GM12878 (cell line): ENCODE measurements around the gene RHEBL1. TPM values are rescaled to one million over a fixed set of nuclear protein-coding genes. Genes with fewer than 3 reads are reported as not detected.

Experiments used
- ATAC-seq: fragments of 200-7000 bp; cut with Tn5 transposase; 3 replicates; pipeline ENCODE4 v1.9.1; 2020; ENCODE audit warnings: mild to moderate bottlenecking, moderate library complexity
- BruUV-seq: library from RNA; stranded (reverse); fragments of 400-500 nt; replicated peaks from 2 replicates; lab custom pipeline; 2021; lab: Mats Ljungman, UMichigan
- CTCF ChIA-PET: fragments of 300-600 bp; sonication (Branson Sonifier 250); formaldehyde crosslinking; extraction: SDS; loops from one replicate; lab custom pipeline; 2021; ENCODE audit warnings: inconsistent platforms; lab: Yijun Ruan, JAX
- POLR2A ChIA-PET: fragments of 350-600 bp; formaldehyde crosslinking; extraction: SDS; loops from one replicate; lab custom pipeline; 2021; ENCODE audit warnings: inconsistent platforms; lab: Charles Lee
- RAD21 ChIA-PET: fragments of 300-600 bp; sonication (Branson Sonifier 250); formaldehyde crosslinking; loops from one replicate; lab custom pipeline; 2023; ENCODE audit warnings: antibody characterized with exemption; ENCODE audit not compliant: unreplicated experiment; lab: Charles Lee
- SMC1A ChIA-PET: fragments of 300-600 bp; sonication (Branson Sonifier 250); formaldehyde crosslinking; loops from one replicate; lab custom pipeline; 2023; ENCODE audit not compliant: unreplicated experiment, uncharacterized antibody; lab: Charles Lee
- DNase-seq: peaks from one replicate; pipeline ENCODE4 v3.0.0-alpha.2; 2011; ENCODE audit warnings: low read depth, low spot score
- FAIRE-seq: peaks from 3 replicates; lab custom pipeline; 2011; peaks lifted over from hg19 to GRCh38; lab: Jason Lieb, UNC
- H2AFZ ChIP-seq: 2 replicates; pipeline ENCODE4 v1.6.0; 2011; ENCODE audit warnings: low read depth, low read length, control low read depth; ENCODE audit not compliant: control insufficient read depth
- H3K27ac ChIP-seq: 2 replicates; pipeline ENCODE4 v1.5.1; 2011; ENCODE audit warnings: control low read depth; ENCODE audit not compliant: control insufficient read depth, insufficient read depth
- H3K27me3 ChIP-seq, 2 experiments: replicated peaks in 1 of 2; 2 replicates each; pipeline versions ENCODE4 v1.6.0 to v1.6.1; 2011; ENCODE audit warnings: low read length in 1 of 2; ENCODE audit not compliant: control insufficient read depth in 2 of 2, insufficient read depth in 2 of 2
- H3K36me3 ChIP-seq, 2 experiments: 2 replicates each; pipeline ENCODE4 v1.5.1; 2011; ENCODE audit warnings: low read length in 1 of 2; ENCODE audit not compliant: control insufficient read depth in 2 of 2, insufficient read depth in 2 of 2
- H3K4me1 ChIP-seq: 2 replicates; pipeline ENCODE4 v1.6.1; 2011; ENCODE audit warnings: mild to moderate bottlenecking, low read length, moderate library complexity, mixed read lengths; ENCODE audit not compliant: control insufficient read depth, insufficient read depth
- H3K4me2 ChIP-seq: 2 replicates; pipeline ENCODE4 v1.6.0; 2011; ENCODE audit warnings: control low read depth; ENCODE audit not compliant: control insufficient read depth, insufficient read depth
- H3K4me3 ChIP-seq: fragments of 200-600 bp; sonication (generic); 2 replicates; pipeline ENCODE4 v1.5.1; 2016
- H3K79me2 ChIP-seq: 2 replicates; pipeline ENCODE4 v1.6.0; 2011; ENCODE audit warnings: low read length; ENCODE audit not compliant: control insufficient read depth, insufficient read depth
- H3K9ac ChIP-seq: 2 replicates; pipeline ENCODE4 v1.8.0; 2011; ENCODE audit warnings: low read length, control low read depth, mixed read lengths; ENCODE audit not compliant: control insufficient read depth, insufficient read depth
- H3K9me3 ChIP-seq: replicated peaks from 3 replicates; pipeline ENCODE4 v1.5.1; 2011; ENCODE audit warnings: mild to moderate bottlenecking, low read length; ENCODE audit not compliant: control insufficient read depth, insufficient read depth
- H4K20me1 ChIP-seq: 2 replicates; pipeline ENCODE4 v1.6.0; 2011; ENCODE audit not compliant: control insufficient read depth, insufficient read depth
- BCL11A ChIP-seq: IDR thresholded peaks from 2 replicates; pipeline ENCODE4 v1.6.1; 2011; ENCODE audit warnings: low read depth, low read length
- CBX5 ChIP-seq: sonication (generic); IDR thresholded peaks from 2 replicates; pipeline ENCODE4 v1.6.1; 2016; ENCODE audit warnings: low read depth, moderate library complexity, mild to moderate bottlenecking, inconsistent platforms
- CREB1 ChIP-seq: IDR thresholded peaks from 2 replicates; pipeline ENCODE4 v1.6.1; 2012; ENCODE audit warnings: low read depth, mild to moderate bottlenecking, inconsistent platforms
- JUND ChIP-seq: IDR thresholded peaks from 2 replicates; pipeline ENCODE4 v1.6.1; 2012; ENCODE audit warnings: low read depth, mild to moderate bottlenecking, low read length, improper control_type of control experiment, moderate library complexity
- KLF5 ChIP-seq: fragments of 450-650 bp; IDR thresholded peaks from 2 replicates; pipeline ENCODE4 v1.6.1; 2014; ENCODE audit warnings: mild to moderate bottlenecking; ENCODE audit not compliant: partially characterized antibody
- SIX5 ChIP-seq: IDR thresholded peaks from 2 replicates; pipeline ENCODE4 v1.6.1; 2011; ENCODE audit warnings: mild to moderate bottlenecking, low read depth, low read length, moderate library complexity; ENCODE audit not compliant: severe bottlenecking
- SP1 ChIP-seq: IDR thresholded peaks from one replicate; pipeline ENCODE4 v1.6.1; 2011; ENCODE audit warnings: low read depth, low read length
- SUPT20H ChIP-seq: IDR thresholded peaks from 2 replicates; pipeline ENCODE4 v1.6.1; 2011; ENCODE audit warnings: low read depth, mild to moderate bottlenecking, low read length, moderate library complexity, borderline replicate concordance; ENCODE audit not compliant: control insufficient read depth
- ZNF207 ChIP-seq: fragments of 450-650 bp; IDR thresholded peaks from 2 replicates; pipeline ENCODE4 v1.6.1; 2014; ENCODE audit warnings: antibody characterized with exemption, mild to moderate bottlenecking, borderline replicate concordance
- WGBS: methylation state at CpG from one replicate; pipeline ENCODE4 v1.1.6; 2016; ENCODE audit warnings: low lambda C conversion rate; ENCODE audit not compliant: insufficient replicate concordance, insufficient coverage; ENCODE audit errors: missing lambda C conversion rate; 5-methylcytosine and 5-hydroxymethylcytosine counted together
- in situ Hi-C: fragments of 300-500 bp; cut with MboI; formaldehyde crosslinking; loops from 9 replicates; pipeline ENCODE4 v1.14.3; 2018; ENCODE audit warnings: mixed read lengths
- intact Hi-C: fragments of 100-400 bp; cut with micrococcal nuclease; formaldehyde crosslinking; loops from one replicate; pipeline ENCODE4 v1.14.2; 2022; ENCODE audit not compliant: unreplicated experiment
- polyA plus RNA-seq, 11 experiments: library from polyadenylated mRNA; depleted of rRNA in 4 of 11; unstranded in 6 of 11; stranded (reverse) in 5 of 11; fragments of >200 nt; fragmentation: Nextera tagmentation in 4 of 11; fragmentation: Illumina TruSeq in 1 of 11; extraction: Ambion mirVana in 4 of 11; extraction: Trizol in 1 of 11; gene quantifications; 1 replicate in 1 of 11; 2 replicates in 10 of 11; pipeline versions ENCODE4 v1.2.1 to v1.2.3, GENCODE V29; 2011 to 2016; ENCODE audit warnings: inconsistent platforms in 2 of 11, missing spikeins in 2 of 11, low read depth in 1 of 11
- total RNA-seq, 4 experiments: library from RNA; depleted of rRNA in 3 of 4; stranded (reverse); fragments of >200 nt in 3 of 4; fragmentation: Illumina TruSeq in 1 of 4; extraction: Trizol in 1 of 4; gene quantifications; 2 replicates each; pipeline versions ENCODE4 v1.2.1 to v1.2.3, GENCODE V29; 2013 to 2021
- TF ChIP-seq, protein P1 (sequence below): fragments of 450-650 bp; formaldehyde crosslinking; IDR thresholded peaks from 2 replicates; pipeline ENCODE4 v1.4.0; 2022; ENCODE audit warnings: mild to moderate bottlenecking, moderate library complexity

RHEBL1 gene
- total and polyA plus RNA-seq, 10 of the 15 experiments (the other 5 are each of a cell fraction or from before 2014, with no cell fraction given), result 5.9 to 18.7 (median 12.0) TPM

DNA sequence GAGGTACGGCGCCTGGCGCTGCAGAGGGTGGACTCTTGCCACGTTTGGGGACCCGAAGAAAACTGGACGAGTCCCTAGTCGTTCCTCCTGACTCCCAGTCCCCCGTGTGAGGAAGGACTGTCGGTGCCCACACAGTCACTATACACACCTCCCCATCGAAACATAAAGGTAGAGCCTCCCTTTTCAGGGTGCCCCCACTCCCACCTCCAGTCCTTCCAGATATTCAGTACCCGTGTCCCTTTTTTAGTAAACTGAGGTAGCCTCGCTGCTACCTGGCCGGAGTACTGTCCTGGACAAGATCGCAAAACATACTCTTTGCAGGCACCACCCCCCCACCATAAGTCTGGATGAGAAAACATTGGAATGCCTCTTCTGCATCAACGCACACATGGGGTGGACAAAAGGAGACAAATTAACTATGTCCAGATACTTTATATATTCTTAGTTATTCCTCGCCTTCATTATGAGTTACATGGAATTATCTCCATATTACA lies 8.6 kb downstream of the RHEBL1 start:
- DNase-seq, result no peak
- Histone ChIP-seq H3K36me3 (no peaks in the 10 kb centered on the region), H3K4me1 (peaks cover 6% of the 10 kb centered on the region), H3K27ac (peak overlapping the region; percentile 99), H3K9ac (peak overlapping the region; percentile 98), H2AFZ (peak overlapping the region; percentile 98), H3K4me3 (peak overlapping the region; percentile 99), H4K20me1 (0 out of 2 replicates have a peak, but pooled peaks cover 6% of the 10 kb centered on the region), H3K9me3 (no peaks in the 10 kb centered on the region), H3K27me3 (no peaks in the 10 kb centered on the region), H3K4me2 (peak overlapping the region; percentile 91), H3K79me2 (peaks cover 52% of the 10 kb centered on the region)
- TF ChIP-seq SP1 (no peak), SIX5 (peak; percentile 36)
- WGBS, result 16% methylated on average over 16 of the region's 16 CpGs
- no peak for FAIRE-seq
- SMC1A ChIA-PET, result no interaction called here
- POLR2A ChIA-PET, result interaction anchor here (5.4 kb wide), 1 partner anchor 70 kb away, joined by 32 read pairs; the partner anchor contains the start of gene TUBA1B
- BruUV-seq, result TSS peak; percentile 93
- RAD21 ChIA-PET, result no interaction called here
- no peak for ATAC-seq
- in situ Hi-C loops (loop anchor here (10.0 kb wide), 1 partner anchor 174 kb away; no protein-coding TSS in a partner anchor), intact Hi-C loops (loop anchor here (5.0 kb wide), 1 partner anchor 51 kb away; the partner anchor contains the start of gene LMBR1L)
- CTCF ChIA-PET, result interaction anchor here (7.7 to 12.5 kb wide), 2 partner anchors 25 to 36 kb away, joined by 244 to 254 read pairs; partner anchors contain the start of gene DHH

DNA sequence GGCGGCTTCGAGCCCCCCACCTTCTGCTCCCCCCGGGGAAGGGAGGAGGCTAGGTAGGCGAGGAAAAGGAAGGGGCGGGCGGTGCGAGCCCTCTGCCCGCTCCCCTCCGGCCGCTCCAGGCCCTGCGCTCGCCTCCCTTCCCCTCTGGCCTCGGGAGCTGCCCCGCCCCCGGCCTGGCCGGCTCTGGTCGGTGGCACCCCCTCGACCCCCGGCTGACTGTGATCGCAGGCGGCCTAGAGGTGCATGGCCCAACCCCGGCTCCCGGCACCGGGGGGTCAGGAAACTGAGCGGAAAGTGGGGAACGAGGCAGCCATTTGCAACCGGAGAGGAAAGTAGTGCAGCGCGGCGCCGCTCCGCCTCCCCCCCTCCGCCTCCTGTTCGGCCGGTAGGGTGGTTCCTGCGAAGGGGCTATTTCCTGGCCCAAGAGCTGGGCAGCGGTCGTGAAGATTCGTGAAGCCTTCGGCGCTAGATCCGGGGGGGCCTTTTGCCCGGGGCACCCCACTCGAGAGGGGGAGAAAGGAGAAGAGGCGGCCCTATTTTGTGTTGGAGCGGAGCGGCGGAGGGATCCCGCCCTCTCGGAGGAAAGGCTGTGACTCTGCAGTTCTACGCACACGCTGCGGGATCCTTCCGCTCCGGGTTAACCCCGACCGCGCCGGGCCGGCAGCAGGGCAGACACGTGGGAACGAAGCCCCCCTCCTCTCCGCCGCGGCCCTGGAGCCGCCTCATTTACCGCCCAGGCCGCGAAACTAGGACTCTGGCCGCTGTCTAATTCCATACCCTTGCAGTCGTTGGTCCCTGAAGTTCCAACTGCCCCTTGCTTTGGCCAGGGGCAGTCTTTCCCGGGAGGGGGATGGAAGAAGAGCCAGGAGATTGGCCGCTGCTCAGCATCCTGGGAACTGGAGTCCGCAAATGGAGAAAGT lies 9.3 kb downstream of the RHEBL1 start, which contains the start of gene KMT2D:
KMT2D (minus strand) TSS at position 558 of the 920 bp plus-strand sequence. CDS start 5,470 bp downstream, outside the sequence.
- peaks cover 10% of the 10 kb centered on the region; the same call in 1 of the 2 replicates for H4K20me1 ChIP-seq
- DNase-seq, result peak; percentile 59
- ChIA-PET CTCF (interaction anchor here (0.5 kb wide), 1 partner anchor 31 kb away, joined by 3 read pairs; no protein-coding TSS in a partner anchor), SMC1A (interaction anchor here (1.2 kb wide), 1 partner anchor 42 kb away, joined by 3 read pairs; the partner anchor contains the start of gene PRKAG1), RAD21 (interaction anchor here (1.0 to 1.2 kb wide), 2 partner anchors 43 to 62 kb away, joined by 3 to 6 read pairs; no protein-coding TSS in a partner anchor), POLR2A (interaction anchor here (1.5 to 5.4 kb wide), 2 partner anchors 50 to 71 kb away, joined by 4 to 32 read pairs; partner anchors contain the start of genes LMBR1L and TUBA1B)
- peak within 1 kb of the TSS; percentile 98 for H2AFZ ChIP-seq
- TSS peak; percentile 48 for BruUV-seq
- H3K4me1 ChIP-seq, result peaks cover 6% of the 10 kb centered on the region
- H3K4me3 ChIP-seq, result peak within 1 kb of the TSS; percentile 99
- in situ Hi-C loops, result loop anchor here (10.0 kb wide), 1 partner anchor 174 kb away; no protein-coding TSS in a partner anchor
- no peaks in the 10 kb centered on the region for H3K9me3 ChIP-seq
- H3K27ac ChIP-seq, result peak within 1 kb of the TSS; percentile 99
- intact Hi-C loops, result loop anchor here (5.0 kb wide), 1 partner anchor 52 kb away; the partner anchor contains the start of gene LMBR1L
- WGBS, result 1% methylated on average over 61 of the region's 74 CpGs
- peak within 1 kb of the TSS; percentile 91 for H3K4me2 ChIP-seq
- peak; percentile 62 for FAIRE-seq
- peak within 1 kb of the TSS; percentile 98 for H3K9ac ChIP-seq
- H3K27me3 ChIP-seq, result no peaks in the 10 kb centered on the region
- H3K79me2 ChIP-seq, result peaks cover 59% of the 10 kb centered on the region
- no peaks in the 10 kb centered on the region; a peak in 1 of 4 replicates for H3K36me3 ChIP-seq
- peak; percentile 78 for ATAC-seq
- TF ChIP-seq, protein P1, sequence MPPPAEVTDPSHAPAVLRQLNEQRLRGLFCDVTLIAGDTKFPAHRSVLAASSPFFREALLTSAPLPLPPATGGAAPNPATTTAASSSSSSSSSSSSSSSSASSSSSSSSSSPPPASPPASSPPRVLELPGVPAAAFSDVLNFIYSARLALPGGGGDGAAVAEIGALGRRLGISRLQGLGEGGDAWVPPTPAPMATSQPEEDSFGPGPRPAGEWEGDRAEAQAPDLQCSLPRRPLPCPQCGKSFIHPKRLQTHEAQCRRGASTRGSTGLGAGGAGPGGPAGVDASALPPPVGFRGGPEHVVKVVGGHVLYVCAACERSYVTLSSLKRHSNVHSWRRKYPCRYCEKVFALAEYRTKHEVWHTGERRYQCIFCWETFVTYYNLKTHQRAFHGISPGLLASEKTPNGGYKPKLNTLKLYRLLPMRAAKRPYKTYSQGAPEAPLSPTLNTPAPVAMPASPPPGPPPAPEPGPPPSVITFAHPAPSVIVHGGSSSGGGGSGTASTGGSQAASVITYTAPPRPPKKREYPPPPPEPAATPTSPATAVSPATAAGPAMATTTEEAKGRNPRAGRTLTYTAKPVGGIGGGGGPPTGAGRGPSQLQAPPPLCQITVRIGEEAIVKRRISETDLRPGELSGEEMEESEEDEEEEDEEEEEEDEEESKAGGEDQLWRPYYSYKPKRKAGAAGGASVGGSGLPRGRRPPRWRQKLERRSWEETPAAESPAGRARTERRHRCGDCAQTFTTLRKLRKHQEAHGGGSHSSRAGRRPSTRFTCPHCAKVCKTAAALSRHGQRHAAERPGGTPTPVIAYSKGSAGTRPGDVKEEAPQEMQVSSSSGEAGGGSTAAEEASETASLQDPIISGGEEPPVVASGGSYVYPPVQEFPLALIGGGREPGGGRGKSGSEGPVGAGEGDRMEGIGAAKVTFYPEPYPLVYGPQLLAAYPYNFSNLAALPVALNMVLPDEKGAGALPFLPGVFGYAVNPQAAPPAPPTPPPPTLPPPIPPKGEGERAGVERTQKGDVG (CRISPR knock-in tag), result no peak
- TF ChIP-seq SUPT20H (no peak), SP1 (peak; percentile 71), CREB1 (peak; percentile 97), JUND (no peak), KLF5 (peak; percentile 61), BCL11A (0 out of 2 replicates have a peak, but pooled peaks have one; percentile 46), ZNF207 (peak; percentile 81; the same call in 1 of the 2 replicates), CBX5 (no peak)
